K562 (cell line): Measurements from ENCODE around the gene MYL4. TPM values are rescaled to one million over a fixed set of nuclear protein-coding genes. Genes with fewer than 3 reads are reported as not detected.
A peak's percentile ranks its signal among the peaks of the same experiment; 100 is the strongest.

Experiments used
- CBX5 ChIP-seq: IDR thresholded peaks from 2 replicates; pipeline ENCODE4 v1.6.1; 2014; ENCODE audit warnings: low read depth, borderline replicate concordance
- CHD4 ChIP-seq: fragments of 200-600 bp; sonication (generic); IDR thresholded peaks from 3 replicates; pipeline ENCODE4 v1.6.1; 2012; ENCODE audit warnings: low read depth, mild to moderate bottlenecking, mixed read lengths, low read length, inconsistent platforms; ENCODE audit not compliant: insufficient read depth, insufficient replicate concordance, poor library complexity, severe bottlenecking
- CLOCK ChIP-seq: fragments of 250-450 bp; sonication (Bioruptor Pico); IDR thresholded peaks from 2 replicates; pipeline ENCODE4 v1.4.0; 2020; ENCODE audit warnings: mild to moderate bottlenecking, moderate library complexity, borderline replicate concordance
- FOXM1 ChIP-seq, 2 experiments: fragments of 450-650 bp in 1 of 2; sonication (generic) in 1 of 2; formaldehyde crosslinking in 1 of 2; IDR thresholded peaks; 2 replicates each; pipeline versions ENCODE4 v1.6.1 to v1.9.0; 2017 to 2022; ENCODE audit warnings: low read depth in 2 of 2, mild to moderate bottlenecking in 2 of 2, missing genetic modification reagents in 1 of 2, moderate library complexity in 1 of 2
- HBP1 ChIP-seq: fragments of 450-650 bp; formaldehyde crosslinking; IDR thresholded peaks from 2 replicates; pipeline ENCODE4 v1.4.0; 2022; ENCODE audit warnings: missing genetic modification characterization
- NFIX ChIP-seq: fragments of 250-450 bp; sonication (Bioruptor Pico); IDR thresholded peaks from 2 replicates; pipeline ENCODE4 v1.4.0; 2020; ENCODE audit warnings: low read depth, mild to moderate bottlenecking, moderate library complexity
- SAFB2 ChIP-seq: fragments of 200-400 bp; formaldehyde crosslinking; IDR thresholded peaks from 2 replicates; pipeline ENCODE4 v1.6.1; 2018; ENCODE audit warnings: borderline replicate concordance, low read length, low read depth, moderate library complexity; ENCODE audit not compliant: severe bottlenecking
- SMARCA5 ChIP-seq: fragments of 450-650 bp; IDR thresholded peaks from 2 replicates; pipeline ENCODE4 v1.6.1; 2016
- SREBF1 ChIP-seq: fragments of 150-350 bp; IDR thresholded peaks from 2 replicates; pipeline ENCODE4 v1.6.1; 2014; ENCODE audit warnings: antibody characterized with exemption, low read depth, low read length, borderline replicate concordance
- ZNF253 ChIP-seq: fragments of 250-450 bp; sonication (Bioruptor Pico); conservative IDR thresholded peaks from 2 replicates; pipeline ENCODE4 v1.6.1; 2021; ENCODE audit warnings: mild to moderate bottlenecking
- ZNF277 ChIP-seq: fragments of 250-450 bp; sonication (Bioruptor Pico); IDR thresholded peaks from 2 replicates; pipeline ENCODE4 v1.8.0; 2022; ENCODE audit warnings: inconsistent platforms, mild to moderate bottlenecking, moderate library complexity, borderline replicate concordance
- polyA plus RNA-seq, 8 experiments: library from polyadenylated mRNA; depleted of rRNA in 4 of 8; stranded (reverse) in 5 of 8; unstranded in 3 of 8; fragments of >200 nt; fragmentation: Nextera tagmentation in 2 of 8; fragmentation: Illumina TruSeq in 1 of 8; extraction: Ambion mirVana in 2 of 8; extraction: Trizol in 1 of 8; gene quantifications; 2 replicates each; pipeline versions ENCODE4 v1.2.1 to v1.2.3, GENCODE V29; 2011 to 2014; ENCODE audit warnings: inconsistent platforms in 1 of 8, missing spikeins in 1 of 8
- total RNA-seq, 7 experiments: library from RNA; depleted of rRNA in 6 of 7; stranded (reverse); fragments of >200 nt in 6 of 7; fragmentation: Illumina TruSeq in 2 of 7; extraction: Trizol in 2 of 7; gene quantifications; 2 replicates each; pipeline versions ENCODE4 v1.2.1 to v1.2.3, GENCODE V29; 2011 to 2021; ENCODE audit warnings: low replicate concordance in 1 of 7

Gene MYL4
- total and polyA plus RNA-seq, 9 of the 15 experiments (the other 6 are each of a cell fraction or from before 2014, with no cell fraction given): 117 to 423 (median 221) TPM

GRCh38 chr17:47188876-47189731 lies 20.0 kb upstream of the MYL4 start, which contains the start of gene CDC27 (continued):
- TF ChIP-seq CLOCK: no peak
- TF ChIP-seq CHD4: no peak
- TF ChIP-seq NFIX (CRISPR knock-in tag): no peak
- TF ChIP-seq SAFB2: no peak
- no peak for TF ChIP-seq ZNF253 (CRISPR knock-in tag)
- no peak for TF ChIP-seq ZNF277
- no peak for TF ChIP-seq SMARCA5
- peak; percentile 82 for TF ChIP-seq FOXM1 (IDR thresholded peaks at IDR 0.05; ENCODE audit: low read depth)
- TF ChIP-seq FOXM1 (CRISPR knock-in tag; IDR thresholded peaks at IDR 0.05; ENCODE audit: low read depth): no peak
- peak; percentile 83; the same call in 1 of the 2 replicates for TF ChIP-seq SREBF1
- TF ChIP-seq CBX5: 0 out of 2 replicates have a peak, but pooled peaks have one; percentile 31
- TF ChIP-seq HBP1: no peak
